Measurements from ENCODE around the gene TEX10.

DNA sequence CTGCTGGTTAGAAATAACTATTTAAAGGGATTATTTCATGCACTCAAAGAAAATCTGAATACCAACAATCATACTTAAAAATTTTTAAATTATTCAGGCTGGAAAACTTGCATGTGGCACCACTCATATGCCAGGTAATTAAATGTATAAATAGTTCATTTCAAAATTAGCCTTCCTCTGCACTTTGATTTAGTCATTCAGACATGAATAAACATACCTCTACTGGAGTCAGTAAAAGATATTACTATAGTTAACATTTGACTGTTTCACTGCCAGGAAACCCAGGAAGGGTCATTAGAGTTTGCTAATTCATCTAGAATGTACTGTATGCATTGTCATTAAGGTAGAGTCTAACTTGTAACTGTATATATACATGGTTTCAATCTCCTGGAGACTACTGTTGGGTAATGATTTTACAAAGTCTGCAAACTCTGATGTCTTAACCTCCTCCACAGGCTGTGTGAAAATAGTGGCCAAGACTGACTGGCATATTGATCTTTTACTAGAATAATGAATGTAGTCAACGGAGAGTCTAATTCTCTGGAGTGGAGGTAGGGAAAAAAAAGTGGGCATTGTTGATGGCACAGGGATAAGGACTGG is 43.7 kb downstream of the TEX10 start:
- TF ChIP-seq, protein P1, sequence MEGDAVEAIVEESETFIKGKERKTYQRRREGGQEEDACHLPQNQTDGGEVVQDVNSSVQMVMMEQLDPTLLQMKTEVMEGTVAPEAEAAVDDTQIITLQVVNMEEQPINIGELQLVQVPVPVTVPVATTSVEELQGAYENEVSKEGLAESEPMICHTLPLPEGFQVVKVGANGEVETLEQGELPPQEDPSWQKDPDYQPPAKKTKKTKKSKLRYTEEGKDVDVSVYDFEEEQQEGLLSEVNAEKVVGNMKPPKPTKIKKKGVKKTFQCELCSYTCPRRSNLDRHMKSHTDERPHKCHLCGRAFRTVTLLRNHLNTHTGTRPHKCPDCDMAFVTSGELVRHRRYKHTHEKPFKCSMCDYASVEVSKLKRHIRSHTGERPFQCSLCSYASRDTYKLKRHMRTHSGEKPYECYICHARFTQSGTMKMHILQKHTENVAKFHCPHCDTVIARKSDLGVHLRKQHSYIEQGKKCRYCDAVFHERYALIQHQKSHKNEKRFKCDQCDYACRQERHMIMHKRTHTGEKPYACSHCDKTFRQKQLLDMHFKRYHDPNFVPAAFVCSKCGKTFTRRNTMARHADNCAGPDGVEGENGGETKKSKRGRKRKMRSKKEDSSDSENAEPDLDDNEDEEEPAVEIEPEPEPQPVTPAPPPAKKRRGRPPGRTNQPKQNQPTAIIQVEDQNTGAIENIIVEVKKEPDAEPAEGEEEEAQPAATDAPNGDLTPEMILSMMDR (IDR thresholded peaks at IDR 0.05) = no peak
- TF ChIP-seq POLR2A (IDR thresholded peaks at IDR 0.05) (no peak), POLR2AphosphoS5 (IDR thresholded peaks at IDR 0.05) (no peak)
